Measurements from ENCODE around the gene DDX1.

- TF ChIP-seq POLR2AphosphoS5 (IDR thresholded peaks at IDR 0.05) (no peak), POLR2A (IDR thresholded peaks at IDR 0.05) (no peak)
These were observed 44.4 kb upstream of the DDX1 start for GRCh38 chr2:15547115-15547876.
